Naive B cell (primary cell): ENCODE measurements around the gene CHRNA4. TPM values are rescaled to one million over a fixed set of nuclear protein-coding genes. Genes with fewer than 3 reads are reported as not detected.

ENCODE experiments used
- ATAC-seq, 2 donors: fragments of 150-1000 bp; cut with Tn5 transposase; 2 replicates each; pipeline ENCODE4 v1.10.0; 2021; ENCODE audit warnings: low read depth in 2 of 2, mild to moderate bottlenecking in 2 of 2, moderate library complexity in 2 of 2
- DNase-seq: peaks from one replicate; pipeline ENCODE4 v3.0.0; 2022
- H3K27ac Mint-ChIP-seq, 6 donors: one replicate each; pipeline ENCODE4 v1.8.0; 2020 to 2022; ENCODE audit warnings: mild to moderate bottlenecking in 6 of 6, mixed read lengths in 6 of 6, moderate library complexity in 5 of 6, inconsistent platforms in 2 of 6
- H3K27me3 Mint-ChIP-seq, 3 donors: one replicate each; pipeline ENCODE4 v1.8.0; 2021 to 2022; ENCODE audit warnings: mixed read lengths in 3 of 3, mild to moderate bottlenecking in 1 of 3
- H3K36me3 Mint-ChIP-seq, 2 donors: one replicate each; pipeline ENCODE4 v1.8.0; 2020 to 2022; ENCODE audit warnings: mixed read lengths in 2 of 2, inconsistent platforms in 1 of 2, mild to moderate bottlenecking in 1 of 2
- H3K4me1 Mint-ChIP-seq, 3 donors: one replicate each; pipeline ENCODE4 v1.8.0; 2020 to 2022; ENCODE audit warnings: mixed read lengths in 3 of 3, inconsistent platforms in 1 of 3, mild to moderate bottlenecking in 1 of 3, moderate library complexity in 1 of 3
- H3K4me3 Mint-ChIP-seq, 8 donors: one replicate each; pipeline ENCODE4 v1.8.0; 2020 to 2022; ENCODE audit warnings: mild to moderate bottlenecking in 8 of 8, mixed read lengths in 8 of 8, moderate library complexity in 8 of 8, inconsistent platforms in 2 of 8
- H3K9me3 Mint-ChIP-seq, 7 donors: one replicate each; pipeline ENCODE4 v1.8.0; 2020 to 2022; ENCODE audit warnings: mixed read lengths in 7 of 7, mild to moderate bottlenecking in 5 of 7, inconsistent platforms in 2 of 7, moderate library complexity in 1 of 7
- polyA plus RNA-seq, 6 donors: library from polyadenylated mRNA; unstranded; fragments of 300-500 nt; fragmentation: Illumina TruSeq; gene quantifications; one replicate each; pipeline ENCODE4 v1.2.3, GENCODE V29; 2021; ENCODE audit warnings: low read depth in 6 of 6

CHRNA4 gene
- polyA plus RNA-seq, 6 donors from 2014 or later, result not detected

GRCh38 chr20:63359937-63360849, 956 bp downstream of the CHRNA4 start:
- Mint-ChIP-seq H3K27ac (no peak overlapping the region), H3K36me3 (peaks cover 0 to 8% of the 10 kb centered on the region in 2 donors), H3K4me1 (peaks cover 0 to 9% (median 7%) of the 10 kb centered on the region in 3 donors), H3K27me3 (peaks cover 0 to 46% (median 31%) of the 10 kb centered on the region in 3 donors), H3K4me3 (no peak overlapping the region), H3K9me3 (no peaks in the 10 kb centered on the region)
- DNase-seq (no peak), ATAC-seq (no peak)

- ATAC-seq (no peak), DNase-seq (no peak)
- Mint-ChIP-seq H3K4me1 (peaks cover 0 to 9% (median 7%) of the 10 kb centered on the region in 3 donors), H3K27ac (no peak overlapping the region), H3K9me3 (no peaks in the 10 kb centered on the region), H3K4me3 (no peak overlapping the region), H3K27me3 (peaks cover 0 to 39% (median 26%) of the 10 kb centered on the region in 3 donors), H3K36me3 (peaks cover 0 to 8% of the 10 kb centered on the region in 2 donors)
Observed at GRCh38 chr20:63359164-63359934, 1.8 kb downstream of the CHRNA4 start.

GRCh38 chr20:63357921-63358905, 2.9 kb downstream of the CHRNA4 start:
- no peak for ATAC-seq
- Mint-ChIP-seq H3K27me3 (peaks cover 0 to 31% (median 25%) of the 10 kb centered on the region in 3 donors), H3K36me3 (peaks cover 0 to 8% of the 10 kb centered on the region in 2 donors), H3K4me1 (peaks cover 0 to 9% (median 7%) of the 10 kb centered on the region in 3 donors), H3K27ac (no peak overlapping the region), H3K9me3 (no peaks in the 10 kb centered on the region), H3K4me3 (no peak overlapping the region)
- DNase-seq, result no peak

- DNase-seq (no peak), ATAC-seq (no peak)
- Mint-ChIP-seq H3K27ac (no peak overlapping the region), H3K4me1 (peaks cover 0 to 4% (median 0%) of the 10 kb centered on the region in 3 donors), H3K9me3 (no peaks in the 10 kb centered on the region), H3K4me3 (peak overlapping the region in 1 of 8 donors; percentile 15), H3K36me3 (no peaks in the 10 kb centered on the region), H3K27me3 (peaks cover 0 to 21% (median 15%) of the 10 kb centered on the region in 3 donors)
Observed at GRCh38 chr20:63356931-63357879, 3.9 kb downstream of the CHRNA4 start.

GRCh38 chr20:63356511-63356910, 4.6 kb downstream of the CHRNA4 start:
- no peaks in the 10 kb centered on the region for H3K9me3 Mint-ChIP-seq
- H3K27ac Mint-ChIP-seq, result no peak overlapping the region
- H3K36me3 Mint-ChIP-seq, result no peaks in the 10 kb centered on the region
- no peak for DNase-seq
- peaks cover 0 to 2% (median 0%) of the 10 kb centered on the region in 3 donors for H3K4me1 Mint-ChIP-seq
- ATAC-seq, result no peak
- H3K27me3 Mint-ChIP-seq, result peaks cover 0 to 18% (median 14%) of the 10 kb centered on the region in 3 donors
- H3K4me3 Mint-ChIP-seq, result no peak overlapping the region

GRCh38 chr20:63355781-63356295, 5.3 kb downstream of the CHRNA4 start:
- H3K9me3 Mint-ChIP-seq, result peaks cover 0 to 2% (median 0%) of the 10 kb centered on the region in 7 donors
- peaks cover 0 to 2% (median 0%) of the 10 kb centered on the region in 3 donors for H3K4me1 Mint-ChIP-seq
- no peaks in the 10 kb centered on the region for H3K36me3 Mint-ChIP-seq
- peaks cover 0 to 18% (median 14%) of the 10 kb centered on the region in 3 donors for H3K27me3 Mint-ChIP-seq
- DNase-seq (no peak), ATAC-seq (no peak)
- no peak overlapping the region for H3K27ac Mint-ChIP-seq
- no peak overlapping the region for H3K4me3 Mint-ChIP-seq

- no peak for ATAC-seq
- Mint-ChIP-seq H3K4me3 (no peak overlapping the region), H3K4me1 (peaks cover 0 to 5% (median under 1%) of the 10 kb centered on the region in 3 donors), H3K9me3 (peaks cover 0 to 6% (median 0%) of the 10 kb centered on the region in 7 donors), H3K27me3 (peaks cover 0 to 13% (median 10%) of the 10 kb centered on the region in 3 donors), H3K36me3 (no peaks in the 10 kb centered on the region), H3K27ac (peak overlapping the region in 1 of 6 donors; percentile 32)
- no peak for DNase-seq
Observed at GRCh38 chr20:63354636-63355350, 6.4 kb downstream of the CHRNA4 start.

- ATAC-seq, result no peak
- Mint-ChIP-seq H3K27ac (no peak overlapping the region), H3K27me3 (no peaks in the 10 kb centered on the region), H3K4me3 (no peak overlapping the region), H3K9me3 (peaks cover 0 to 6% (median 0%) of the 10 kb centered on the region in 7 donors), H3K4me1 (peaks cover 0 to 5% (median 0%) of the 10 kb centered on the region in 3 donors), H3K36me3 (no peaks in the 10 kb centered on the region)
- DNase-seq, result no peak
Observed at GRCh38 chr20:63352811-63353221, 8.3 kb downstream of the CHRNA4 start.

GRCh38 chr20:63351811-63352591, 9.1 kb downstream of the CHRNA4 start:
- peaks cover 0 to 6% (median 0%) of the 10 kb centered on the region in 7 donors for H3K9me3 Mint-ChIP-seq
- H3K36me3 Mint-ChIP-seq, result no peaks in the 10 kb centered on the region
- no peak overlapping the region for H3K27ac Mint-ChIP-seq
- peaks cover 0 to 5% (median 0%) of the 10 kb centered on the region in 3 donors for H3K4me1 Mint-ChIP-seq
- no peak for ATAC-seq
- no peaks in the 10 kb centered on the region for H3K27me3 Mint-ChIP-seq
- no peak overlapping the region for H3K4me3 Mint-ChIP-seq
- DNase-seq, result no peak

- no peaks in the 10 kb centered on the region for H3K36me3 Mint-ChIP-seq
- ATAC-seq (no peak), DNase-seq (no peak)
- H3K9me3 Mint-ChIP-seq, result peaks cover 0 to 6% (median 0%) of the 10 kb centered on the region in 7 donors
- no peak overlapping the region for H3K27ac Mint-ChIP-seq
- peaks cover 0 to 5% (median 0%) of the 10 kb centered on the region in 3 donors for H3K4me1 Mint-ChIP-seq
- no peaks in the 10 kb centered on the region for H3K27me3 Mint-ChIP-seq
- no peak overlapping the region for H3K4me3 Mint-ChIP-seq
Observed at GRCh38 chr20:63351326-63351700, 9.8 kb downstream of the CHRNA4 start.
